ENCODE data around the gene GPR55.

GPR55 gene

GRCh38 chr2:230862292-230862691 is 62.8 kb downstream of the GPR55 start:
- no peak for DNase-seq (ENCODE audit: extremely low read depth, low read depth)
- TF ChIP-seq, protein P1, sequence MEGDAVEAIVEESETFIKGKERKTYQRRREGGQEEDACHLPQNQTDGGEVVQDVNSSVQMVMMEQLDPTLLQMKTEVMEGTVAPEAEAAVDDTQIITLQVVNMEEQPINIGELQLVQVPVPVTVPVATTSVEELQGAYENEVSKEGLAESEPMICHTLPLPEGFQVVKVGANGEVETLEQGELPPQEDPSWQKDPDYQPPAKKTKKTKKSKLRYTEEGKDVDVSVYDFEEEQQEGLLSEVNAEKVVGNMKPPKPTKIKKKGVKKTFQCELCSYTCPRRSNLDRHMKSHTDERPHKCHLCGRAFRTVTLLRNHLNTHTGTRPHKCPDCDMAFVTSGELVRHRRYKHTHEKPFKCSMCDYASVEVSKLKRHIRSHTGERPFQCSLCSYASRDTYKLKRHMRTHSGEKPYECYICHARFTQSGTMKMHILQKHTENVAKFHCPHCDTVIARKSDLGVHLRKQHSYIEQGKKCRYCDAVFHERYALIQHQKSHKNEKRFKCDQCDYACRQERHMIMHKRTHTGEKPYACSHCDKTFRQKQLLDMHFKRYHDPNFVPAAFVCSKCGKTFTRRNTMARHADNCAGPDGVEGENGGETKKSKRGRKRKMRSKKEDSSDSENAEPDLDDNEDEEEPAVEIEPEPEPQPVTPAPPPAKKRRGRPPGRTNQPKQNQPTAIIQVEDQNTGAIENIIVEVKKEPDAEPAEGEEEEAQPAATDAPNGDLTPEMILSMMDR (IDR thresholded peaks at IDR 0.05; ENCODE audit: low read depth, low read length) = no peak

DNA sequence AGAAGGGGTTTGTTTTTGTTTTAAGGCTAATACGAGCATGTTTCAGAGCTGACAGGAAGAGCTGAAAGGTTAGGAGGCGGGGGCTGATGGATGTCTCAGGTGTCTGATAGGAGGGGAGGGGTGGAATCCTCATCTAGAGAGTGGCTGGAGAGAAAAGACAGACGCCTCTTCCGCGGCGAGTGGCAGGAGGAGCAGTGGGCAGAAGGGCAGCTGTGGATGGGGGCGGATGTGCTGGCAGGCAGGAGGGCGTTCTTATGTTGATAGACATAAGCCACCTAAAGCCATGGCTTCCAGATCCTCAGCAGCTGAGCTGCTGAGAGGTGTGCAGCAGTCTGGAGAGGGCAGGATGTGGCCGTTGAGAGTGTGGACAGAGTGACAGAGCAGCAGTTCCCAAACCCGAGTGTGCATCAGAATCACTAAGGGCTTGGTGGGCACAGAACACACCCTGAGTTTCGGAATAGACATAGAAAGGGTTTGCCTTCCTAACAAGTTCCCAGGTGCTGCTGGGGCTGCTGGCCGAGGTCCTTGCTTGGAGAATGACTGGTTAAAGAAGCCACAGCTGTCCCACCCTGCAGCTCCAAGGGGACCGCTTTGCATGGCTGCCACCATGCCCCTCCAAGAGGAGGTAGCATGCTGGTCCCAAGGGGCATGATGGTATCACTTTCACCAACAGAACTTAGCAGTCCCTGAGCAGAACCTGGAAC is 63.3 kb downstream of the GPR55 start:
- TF ChIP-seq, protein P1 (IDR thresholded peaks at IDR 0.05; ENCODE audit: low read depth, low read length) = no peak
- DNase-seq (ENCODE audit: extremely low read depth, low read depth) = no peak

All from AG09319 (cell line).